ENCODE data around the gene ETS2. TPM values are rescaled to one million over a fixed set of nuclear protein-coding genes. Genes with fewer than 3 reads are reported as not detected.
A peak's percentile ranks its signal among the peaks of the same experiment; 100 is the strongest.

The ETS2 gene
- total and polyA plus RNA-seq, 2 of the 4 experiments (the other 2 are of a cell fraction) = 21.3 to 21.7 TPM

- Histone ChIP-seq H3K4me1 (ENCODE audit: control insufficient read depth, insufficient read depth, low read length) (peaks cover 33% of the 10 kb centered on the region), H3K4me2 (ENCODE audit: low read depth, low read length) (peak overlapping the region; percentile 97), H3K79me1 (ENCODE audit: low read depth in 1 of 2, low read length in 2 of 2) (peaks cover 0 to 55% of the 10 kb centered on the region in 2 experiments; a peak in 3 of 4 replicates), H3K14ac (replicated peaks; ENCODE audit: low read depth, low read length) (peak overlapping the region; percentile 72), H2BK5ac (ENCODE audit: low read depth, low read length, poor library complexity, severe bottlenecking) (peak overlapping the region; percentile 28), H3K27me3 (ENCODE audit: control insufficient read depth, insufficient read depth, low read length) (no peaks in the 10 kb centered on the region), H4K8ac (ENCODE audit: low read depth in 2 of 2, low read length in 2 of 2) (peak overlapping the region in 1 of 2 experiments; percentile 11; a peak in 1 of 4 replicates), H3K23ac (ENCODE audit: low read depth, low read length) (peak overlapping the region; percentile 96), H3K9me3 (ENCODE audit: control insufficient read depth, insufficient read depth, low read length) (no peaks in the 10 kb centered on the region), H4K20me1 (ENCODE audit: insufficient read depth, low read length) (peaks cover 59% of the 10 kb centered on the region), H4K91ac (ENCODE audit: insufficient read depth, low read depth, low read length) (peak overlapping the region; percentile 28; the same call in 1 of the 2 replicates), H3K56ac (ENCODE audit: extremely low read depth, insufficient read depth, low read length) (peak overlapping the region; percentile 84), H2BK20ac (ENCODE audit: low read depth, low read length) (no peak overlapping the region), H2AK5ac (ENCODE audit: low read depth, low read length) (no peak overlapping the region), H3K4me3 (ENCODE audit: insufficient read depth, low read depth, low read length) (peak overlapping the region; percentile 95), H3K18ac (ENCODE audit: low read depth, low read length) (peak overlapping the region; percentile 42; the same call in 1 of the 2 replicates), H3K9me1 (ENCODE audit: insufficient read depth, low read length) (peaks cover 20% of the 10 kb centered on the region), H2AK9ac (replicated peaks; ENCODE audit: low read depth, low read length, poor library complexity) (no peak overlapping the region), H2AFZ (replicated peaks; ENCODE audit: low read length, poor library complexity) (no peak overlapping the region), H3K36me3 (ENCODE audit: control insufficient read depth, insufficient read depth, low read length) (peaks cover 28% of the 10 kb centered on the region), H3K9ac (ENCODE audit: low read depth, low read length) (peak overlapping the region; percentile 98), H3K4ac (ENCODE audit: low read depth, low read length) (peak overlapping the region; percentile 84; the same call in 1 of the 2 replicates), H4K5ac (ENCODE audit: low read depth, low read length) (peak overlapping the region; percentile 1), H3K27ac (ENCODE audit: insufficient read depth, low read length) (peak overlapping the region; percentile 11; the same call in 1 of the 2 replicates), H2BK15ac (ENCODE audit: low read depth, low read length) (0 out of 3 replicates have a peak overlapping the region, but pooled peaks have one; percentile 16), H2BK120ac (ENCODE audit: low read depth, low read length) (peak overlapping the region; percentile 21; the same call in 1 of the 2 replicates)
- intact Hi-C loops (cut with micrococcal nuclease) = loop anchor here (1.0 to 10.0 kb wide), 5 partner anchors 105 to 319 kb away; no protein-coding TSS in a partner anchor
- no TSS peak for BruUV-seq (replicated peaks)
- in situ Hi-C loops (cut with MboI; ENCODE audit: low sequenced_read_pairs) = loop anchor here (5.0 to 10.0 kb wide), 2 partner anchors 53 to 320 kb away; no protein-coding TSS in a partner anchor
- TF ChIP-seq FOS (IDR thresholded peaks at IDR 0.05; ENCODE audit: low read depth, low read length) (no peak), USF2 (IDR thresholded peaks at IDR 0.05; ENCODE audit: low read depth, low read length) (no peak), ELK1 (IDR thresholded peaks at IDR 0.05; ENCODE audit: borderline replicate concordance, low read depth, low read length) (no peak), CEBPB (IDR thresholded peaks at IDR 0.05; ENCODE audit: low read depth, low read length) (no peak), MAFK (IDR thresholded peaks at IDR 0.05; ENCODE audit: low read depth, low read length) (no peak), MAZ (IDR thresholded peaks at IDR 0.05; ENCODE audit: borderline replicate concordance, low read depth, low read length) (no peak), MXI1 (IDR thresholded peaks at IDR 0.05; ENCODE audit: borderline replicate concordance, low read depth, low read length) (no peak), CHD1 (IDR thresholded peaks at IDR 0.05; ENCODE audit: low read depth, low read length) (no peak), CTCF (conservative IDR thresholded peaks at IDR 0.05; ENCODE audit: low read depth, low read length) (no peak), NFE2L2 (IDR thresholded peaks at IDR 0.05; ENCODE audit: low read depth, low read length) (no peak), RAD21 (IDR thresholded peaks at IDR 0.05; ENCODE audit: low read length) (no peak; the same call in 1 of the 2 replicates), BHLHE40 (IDR thresholded peaks at IDR 0.05; ENCODE audit: low read depth, low read length) (no peak), RFX5 (IDR thresholded peaks at IDR 0.05; ENCODE audit: low read depth, low read length) (no peak), SMC3 (IDR thresholded peaks at IDR 0.05; ENCODE audit: low read depth, low read length) (no peak)
- WGBS, 2 experiments (ENCODE audit: extremely low coverage in 2 of 2, insufficient read length in 1 of 2) = 0% methylated on average over 1 of the region's 2 CpGs; no CpG with 5 or more reads in 1 of the 2 experiments
- DNase-seq = no peak
- CTCF ChIA-PET = interaction anchor here (0.5 to 1.1 kb wide), 8 partner anchors 10 to 330 kb away, joined by 3 to 4 read pairs (median 3); no protein-coding TSS in a partner anchor
- dilution Hi-C loops (cut with HindIII; ENCODE audit: low sequenced_read_pairs, unreplicated experiment) = no loop called here
- no peak for ATAC-seq (ENCODE audit: low read depth)
- POLR2A ChIA-PET (ENCODE audit: unreplicated experiment) = interaction anchor here (0.6 to 1.4 kb wide), 4 partner anchors 24 to 278 kb away, joined by 6 to 16 read pairs (median 8); no protein-coding TSS in a partner anchor
These were observed 1.7 kb downstream of the ETS2 start for GRCh38 chr21:38807441-38807871.

Data from IMR-90 (cell line).